DMS53 treated with DMSO at 0.1 percent for 48 hours (cell line): ENCODE data around the gene TUT7.
"Not testable (repeated sequence)": the region's sequence is repeated elsewhere in the genome, so short reads cannot be mapped to it uniquely, and the experiment has no call there.

Experiments used
- DNase-seq: peaks from one replicate; lab custom pipeline; 2025; ENCODE audit not compliant: unreplicated experiment; lab: John Stamatoyannopoulos, UW

The TUT7 gene

DNA sequence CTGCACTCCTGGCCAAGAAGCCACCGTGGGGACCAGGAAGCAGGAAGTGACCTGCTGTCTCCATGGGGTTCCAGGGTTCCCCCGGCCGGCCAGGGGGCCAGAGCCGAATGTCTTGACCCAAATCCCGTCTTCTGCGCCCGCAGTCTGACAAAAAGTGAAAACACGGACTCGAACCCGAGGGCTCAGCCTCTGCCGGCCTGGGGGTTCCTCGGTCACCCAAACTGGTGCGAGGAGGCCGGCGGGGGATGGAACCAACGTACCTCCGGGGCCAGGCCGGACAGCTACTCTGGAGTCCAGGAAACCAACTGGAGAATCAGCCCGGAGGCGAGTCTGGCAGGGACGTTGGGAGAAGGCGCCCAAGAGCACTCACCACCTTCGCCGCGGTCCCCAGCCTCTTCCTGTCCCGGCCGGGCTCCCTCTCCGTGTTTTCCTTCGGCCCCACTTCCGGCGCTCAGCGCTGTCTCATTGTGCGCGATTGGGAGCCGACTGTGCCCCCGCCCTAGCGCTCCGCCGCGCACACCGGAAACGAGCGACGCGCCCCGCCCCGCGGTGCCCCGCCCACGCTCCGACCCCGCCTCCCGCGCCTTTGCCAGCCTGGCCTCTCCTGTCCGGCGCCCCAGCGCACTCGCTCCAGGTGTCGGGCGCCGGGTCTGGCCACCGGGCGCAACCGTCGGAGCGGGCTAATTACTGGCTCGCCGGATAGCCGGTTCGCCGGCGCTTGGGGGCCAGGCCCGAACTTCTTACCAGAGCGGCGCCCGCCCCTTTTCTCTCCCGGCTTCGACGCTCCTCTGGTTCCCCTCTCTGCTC, at the start of gene TUT7:
Gene TUT7, minus strand, starts transcription at position 400 of the 807 bp plus-strand sequence. CDS start 1,211 bp downstream, outside the sequence.
- DNase-seq, result peak; percentile 79

DNA sequence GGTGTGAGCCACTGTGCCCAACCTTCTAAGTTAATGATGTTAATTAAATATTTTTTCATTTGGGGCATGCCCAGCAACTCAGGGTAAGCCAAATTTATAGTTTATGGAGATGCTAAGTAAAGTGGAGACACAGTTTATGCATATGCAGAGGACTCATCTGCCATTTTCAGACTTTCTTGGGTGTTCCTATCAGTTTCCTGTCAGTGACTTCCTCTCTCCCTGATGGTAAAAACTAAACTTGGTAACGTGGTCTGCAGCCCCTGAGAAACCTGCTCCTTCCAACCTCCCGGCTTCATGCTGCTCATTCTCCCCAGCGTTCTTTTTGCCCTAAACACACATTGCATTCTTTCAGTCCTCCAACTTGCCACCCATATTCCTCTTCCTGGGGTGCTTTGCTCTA, 48.4 kb upstream of the TUT7 start:
- no peak for DNase-seq

DNA sequence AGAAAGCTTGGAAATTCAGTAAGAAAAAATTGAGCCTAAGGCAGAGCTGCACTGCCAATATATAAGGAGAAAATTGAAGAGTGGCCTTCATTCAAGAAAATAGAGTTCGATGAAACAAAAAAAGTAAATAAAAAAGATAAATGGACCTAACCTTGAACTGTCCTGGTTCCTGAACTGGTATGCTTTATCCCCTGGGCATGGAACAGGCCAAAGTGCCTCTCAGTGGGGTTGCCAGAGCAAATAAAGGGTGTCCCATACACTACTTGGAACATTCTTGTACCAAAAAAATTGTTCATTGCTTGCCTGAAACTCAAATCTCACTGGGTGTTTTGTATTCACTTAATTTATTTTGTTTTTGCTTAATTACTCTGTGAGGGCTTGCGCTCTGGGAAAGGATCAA, 42.2 kb upstream of the TUT7 start:
- no peak for DNase-seq

- DNase-seq, result not testable (repeated sequence)
These were observed 36.0 kb upstream of the TUT7 start for GRCh38 chr9:86390184-86390583.

DNA sequence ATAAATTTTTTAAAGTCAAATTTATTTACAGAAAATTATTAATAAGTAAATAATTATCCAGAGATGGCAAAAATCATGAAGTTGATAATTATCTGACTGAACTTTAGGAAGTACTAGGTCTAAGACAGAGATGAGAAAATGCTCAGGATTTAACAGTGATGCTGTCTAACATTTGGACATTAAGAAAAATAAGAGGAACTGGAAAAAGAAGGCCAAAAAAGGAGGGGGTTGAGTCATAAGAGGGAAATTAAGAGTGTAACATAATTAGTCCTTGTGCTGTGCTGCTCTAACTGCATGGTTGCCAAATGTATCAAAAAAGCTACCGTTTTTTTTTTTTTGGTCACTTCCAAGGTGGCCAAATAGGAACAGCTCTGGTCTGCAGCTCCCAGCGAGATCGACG, 35.4 kb upstream of the TUT7 start:
- DNase-seq, result no peak

DNA sequence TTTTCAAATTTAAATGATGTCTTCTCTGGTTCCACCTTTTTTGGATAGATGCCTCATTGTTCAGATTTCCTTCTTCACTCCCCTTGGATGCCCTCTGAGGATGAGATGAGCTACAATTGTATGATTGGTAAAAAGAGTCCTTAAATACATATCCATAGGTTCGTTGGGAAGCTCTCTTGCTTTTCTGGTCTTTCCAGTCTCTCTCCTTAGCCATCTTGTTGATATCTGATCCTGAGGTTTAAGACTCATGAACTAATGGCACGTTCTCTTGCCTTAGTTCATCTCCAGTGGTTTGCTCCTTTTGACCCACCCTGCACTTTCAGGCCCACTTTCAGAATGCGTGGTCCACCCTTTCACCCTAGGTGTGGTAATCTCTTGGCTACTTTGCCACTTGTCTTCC, 33.2 kb upstream of the TUT7 start:
- no peak for DNase-seq

DNA sequence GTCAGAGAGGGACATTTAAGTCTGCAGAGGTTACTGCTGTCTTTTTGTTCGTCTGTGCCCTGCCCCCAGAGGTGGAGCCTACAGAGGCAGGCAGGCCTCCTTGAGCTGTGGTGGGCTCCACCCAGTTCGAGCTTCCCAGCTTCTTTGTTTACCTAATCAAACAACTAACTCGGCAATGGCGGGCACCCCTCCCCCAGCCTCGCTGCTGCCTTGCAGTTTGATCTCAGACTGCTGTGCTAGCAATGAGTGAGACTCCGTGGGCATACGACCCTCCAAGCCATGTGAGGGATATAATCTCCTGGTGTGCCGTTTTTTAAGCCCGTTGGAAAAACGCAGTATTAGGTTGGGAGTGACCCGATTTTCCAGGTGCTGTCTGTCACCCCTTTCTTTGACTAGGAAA, 28.8 kb upstream of the TUT7 start:
- DNase-seq, result not testable (repeated sequence)

- no peak for DNase-seq
These were observed 21.8 kb upstream of the TUT7 start for GRCh38 chr9:86376016-86376415.

DNA sequence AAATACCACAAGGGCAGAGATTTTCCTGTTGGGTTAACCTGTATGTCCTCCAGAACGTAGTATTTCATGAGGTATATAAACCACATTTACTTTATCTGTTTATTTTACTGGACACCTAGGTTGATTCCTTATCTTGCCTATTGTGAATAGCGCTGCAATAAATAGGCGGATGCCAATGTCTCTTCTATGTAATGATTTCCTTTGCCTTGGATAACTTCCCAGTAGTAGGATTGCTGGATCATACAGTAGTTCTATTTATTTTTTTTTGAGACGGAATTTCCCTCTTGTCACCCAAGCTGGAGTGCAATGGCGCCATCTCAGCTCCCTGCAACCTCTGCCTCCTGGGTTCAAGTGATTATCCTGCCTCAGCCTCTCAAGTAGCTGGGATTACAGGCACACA, 15.6 kb upstream of the TUT7 start:
- no peak for DNase-seq

- no peak for DNase-seq
These were observed 14.8 kb upstream of the TUT7 start for GRCh38 chr9:86368871-86369521.

GRCh38 chr9:86361176-86361575, 7.0 kb upstream of the TUT7 start:
- DNase-seq, result no peak

- no peak for DNase-seq
These were observed 5.1 kb upstream of the TUT7 start for GRCh38 chr9:86359151-86359879.

- no peak for DNase-seq
These were observed 3.0 kb upstream of the TUT7 start for GRCh38 chr9:86356871-86357866.

GRCh38 chr9:86355814-86356213, 1.6 kb upstream of the TUT7 start:
- DNase-seq, result no peak

GRCh38 chr9:86354818-86355309, 654 bp upstream of the TUT7 start:
- no peak for DNase-seq

GRCh38 chr9:86353655-86354010, 577 bp downstream of the TUT7 start:
- DNase-seq, result peak; percentile 25

- no peak for DNase-seq
These were observed 1.7 kb downstream of the TUT7 start for GRCh38 chr9:86352440-86353077.

DNA sequence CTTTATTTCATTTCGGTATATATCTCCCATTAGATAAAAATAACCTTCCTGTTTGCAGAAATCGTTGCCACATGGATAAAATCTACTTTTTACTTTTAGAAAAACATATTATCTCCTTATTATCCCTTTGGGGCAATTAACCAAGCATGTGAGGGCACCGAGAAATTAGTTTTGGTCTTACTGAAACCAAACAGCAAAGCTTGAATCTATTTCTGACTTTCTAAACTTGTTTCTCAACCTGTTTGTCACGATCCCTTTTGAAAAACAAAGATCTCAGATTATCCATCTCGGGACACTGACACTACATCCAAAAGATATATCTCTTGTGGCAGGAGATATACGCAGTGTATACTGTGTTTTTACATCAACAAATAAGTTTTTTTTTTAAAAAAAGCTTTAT, 2.3 kb downstream of the TUT7 start:
- DNase-seq, result no peak

DNA sequence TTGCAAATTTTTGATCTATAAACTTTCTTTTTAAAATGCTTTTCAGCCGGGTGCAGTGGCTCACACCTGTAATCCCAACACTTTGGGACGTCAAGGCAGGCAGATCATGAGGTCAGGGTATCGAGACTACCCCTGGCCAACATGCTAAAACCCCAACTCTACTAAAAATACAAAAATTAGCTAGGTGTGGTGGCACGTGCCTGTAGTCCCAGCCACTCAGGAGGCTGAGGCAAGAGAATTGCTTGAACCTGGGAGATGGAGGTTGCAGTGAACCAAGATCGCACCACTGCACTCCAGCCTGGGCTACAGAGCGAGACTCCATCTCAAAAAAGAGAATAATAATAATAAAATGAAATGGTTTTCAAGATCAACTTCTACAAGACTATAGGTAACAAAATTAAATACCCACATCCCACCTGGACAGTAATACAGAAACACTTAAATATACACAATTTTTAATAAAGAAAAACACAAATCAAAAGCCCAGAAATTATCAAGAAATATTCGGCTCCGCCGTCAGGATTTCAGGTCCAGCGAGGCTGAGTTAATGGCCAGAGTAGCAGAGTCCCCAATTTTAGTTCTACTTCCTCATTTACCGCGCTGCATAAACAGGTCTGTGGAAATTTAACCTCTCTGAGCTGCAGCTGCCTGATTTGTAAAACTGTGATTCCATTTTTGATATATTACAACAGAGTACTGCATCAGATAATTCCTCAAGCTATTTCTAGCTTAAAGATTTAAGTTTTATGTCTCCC, 4.0 kb downstream of the TUT7 start:
- no peak for DNase-seq
